Measurements from ENCODE around the gene ILF3.

The ILF3 gene

GRCh38 chr19:10737722-10738121, 83.6 kb downstream of the ILF3 start:
- DNase-seq, result no peak

GRCh38 chr19:10740798-10741197, 86.7 kb downstream of the ILF3 start:
- no peak for DNase-seq

All from activated CD4-positive, alpha-beta T cell treated with anti-CD3 and anti-CD28 coated beads, Interleukin-2, amount 50 U/mL, for 16 hours (primary cell).